ENCODE measurements around the gene EGR1.
A peak's percentile ranks its signal among the peaks of the same experiment; 100 is the strongest.
"Not testable (repeated sequence)": the region's sequence is repeated elsewhere in the genome, so short reads cannot be mapped to it uniquely, and the experiment has no call there.

The EGR1 gene

GRCh38 chr5:138472353-138472752 is 7.1 kb downstream of the EGR1 start:
- H3K9ac ChIP-seq (ENCODE audit: low read depth, low read length) = 0 out of 2 replicates have a peak overlapping the region, but pooled peaks have one; percentile 15
- no peak overlapping the region for H3K4me3 ChIP-seq (ENCODE audit: low read length)
- 45% methylated on average over 5 of the region's 6 CpGs for whole genome bisulfite sequencing
- no peaks in the 10 kb centered on the region for H3K9me3 ChIP-seq (ENCODE audit: insufficient read depth, low read depth, low read length)
- peaks cover 2% of the 10 kb centered on the region for H3K27me3 ChIP-seq (ENCODE audit: insufficient read depth, low read length)
- H3K36me3 ChIP-seq (ENCODE audit: insufficient read depth, low read length) = no peaks in the 10 kb centered on the region
- H3K27ac ChIP-seq (ENCODE audit: low read depth, low read length) = no peak overlapping the region
- H3K4me1 ChIP-seq (ENCODE audit: insufficient read depth, low read length) = no peaks in the 10 kb centered on the region

DNA sequence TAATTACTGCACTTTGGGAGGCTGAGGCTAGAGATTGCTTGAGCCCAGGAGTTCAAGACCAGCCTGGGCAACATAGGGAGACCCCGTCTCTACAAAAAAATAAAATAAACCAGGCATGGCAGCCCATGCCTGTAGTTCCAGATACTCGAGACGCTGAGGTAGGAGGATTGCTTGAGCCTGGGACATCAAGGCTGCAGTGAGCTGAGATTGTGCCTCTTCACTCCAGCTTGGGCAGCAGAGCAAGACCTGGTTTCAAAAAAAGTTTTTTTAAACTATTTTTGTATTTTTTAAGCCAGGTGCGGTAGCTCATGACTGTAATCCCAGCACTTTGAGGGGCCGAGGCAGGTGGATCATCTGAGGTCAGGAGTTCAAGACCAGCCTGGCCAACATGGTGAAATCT is 7.9 kb downstream of the EGR1 start:
- not testable (repeated sequence) for H3K9ac ChIP-seq (ENCODE audit: low read depth, low read length); H3K27ac ChIP-seq (ENCODE audit: low read depth, low read length); H3K9me3 ChIP-seq (ENCODE audit: insufficient read depth, low read depth, low read length); H3K27me3 ChIP-seq (ENCODE audit: insufficient read depth, low read length); H3K36me3 ChIP-seq (ENCODE audit: insufficient read depth, low read length); H3K4me3 ChIP-seq (ENCODE audit: low read length); H3K4me1 ChIP-seq (ENCODE audit: insufficient read depth, low read length)
- WGBS = 98% methylated on average over 5 of the region's 5 CpGs

GRCh38 chr5:138476918-138477317 is 11.6 kb downstream of the EGR1 start:
- Histone ChIP-seq H3K36me3 (ENCODE audit: insufficient read depth, low read length) (no peaks in the 10 kb centered on the region), H3K9me3 (ENCODE audit: insufficient read depth, low read depth, low read length) (no peaks in the 10 kb centered on the region), H3K27me3 (ENCODE audit: insufficient read depth, low read length) (no peaks in the 10 kb centered on the region), H3K4me1 (ENCODE audit: insufficient read depth, low read length) (no peaks in the 10 kb centered on the region), H3K4me3 (ENCODE audit: low read length) (no peak overlapping the region), H3K27ac (ENCODE audit: low read depth, low read length) (no peak overlapping the region), H3K9ac (ENCODE audit: low read depth, low read length) (no peak overlapping the region)
- 95% methylated on average over 6 of the region's 7 CpGs for WGBS

DNA sequence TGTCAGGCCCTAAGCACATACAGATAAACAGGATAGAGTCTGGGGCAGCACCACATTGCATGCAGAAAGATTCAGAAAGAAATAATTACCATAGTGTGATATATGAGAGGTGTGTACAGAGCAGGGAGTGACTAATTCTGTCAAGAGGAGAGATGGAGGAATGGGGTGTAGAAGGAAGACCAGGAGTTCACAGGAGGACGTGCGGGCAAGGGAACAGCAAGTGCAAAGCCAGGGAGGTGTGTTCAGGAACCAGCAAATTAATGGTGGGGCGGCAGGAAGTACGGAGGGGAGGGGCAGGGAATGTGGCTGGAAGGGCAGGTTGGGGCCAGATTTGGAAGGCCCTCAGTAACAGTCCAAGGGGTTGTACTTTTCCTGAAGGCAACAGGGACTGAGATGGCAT is 17.4 kb downstream of the EGR1 start:
- Histone ChIP-seq H3K27ac (ENCODE audit: low read depth, low read length) (no peak overlapping the region), H3K9ac (ENCODE audit: low read depth, low read length) (no peak overlapping the region), H3K4me3 (ENCODE audit: low read length) (no peak overlapping the region), H3K27me3 (ENCODE audit: insufficient read depth, low read length) (no peaks in the 10 kb centered on the region; the same call in 1 of the 2 replicates), H3K9me3 (ENCODE audit: insufficient read depth, low read depth, low read length) (no peaks in the 10 kb centered on the region), H3K36me3 (ENCODE audit: insufficient read depth, low read length) (no peaks in the 10 kb centered on the region), H3K4me1 (ENCODE audit: insufficient read depth, low read length) (0 out of 2 replicates have a peak, but pooled peaks cover 8% of the 10 kb centered on the region)
- 65% methylated on average over 4 of the region's 4 CpGs for WGBS

- 80% methylated on average over 5 of the region's 5 CpGs for WGBS
Observed at GRCh38 chr5:138488481-138488945, 23.2 kb downstream of the EGR1 start.

GRCh38 chr5:138489683-138490061 is 24.4 kb downstream of the EGR1 start:
- Histone ChIP-seq H3K9me3 (ENCODE audit: insufficient read depth, low read depth, low read length) (no peaks in the 10 kb centered on the region), H3K4me1 (ENCODE audit: insufficient read depth, low read length) (peaks cover 22% of the 10 kb centered on the region), H3K9ac (ENCODE audit: low read depth, low read length) (no peak overlapping the region), H3K27ac (ENCODE audit: low read depth, low read length) (no peak overlapping the region), H3K27me3 (ENCODE audit: insufficient read depth, low read length) (peaks cover 40% of the 10 kb centered on the region), H3K4me3 (ENCODE audit: low read length) (no peak overlapping the region), H3K36me3 (ENCODE audit: insufficient read depth, low read length) (no peaks in the 10 kb centered on the region)
- 79% methylated on average over 5 of the region's 5 CpGs for WGBS

More at GRCh38 chr5:138488481-138488945, 23.2 kb downstream of the EGR1 start:
- Histone ChIP-seq H3K36me3 (ENCODE audit: insufficient read depth, low read length) (no peaks in the 10 kb centered on the region), H3K9ac (ENCODE audit: low read depth, low read length) (no peak overlapping the region), H3K9me3 (ENCODE audit: insufficient read depth, low read depth, low read length) (no peaks in the 10 kb centered on the region), H3K27ac (ENCODE audit: low read depth, low read length) (no peak overlapping the region), H3K4me1 (ENCODE audit: insufficient read depth, low read length) (peaks cover 18% of the 10 kb centered on the region), H3K27me3 (ENCODE audit: insufficient read depth, low read length) (peaks cover 40% of the 10 kb centered on the region), H3K4me3 (ENCODE audit: low read length) (no peak overlapping the region)

- WGBS = 88% methylated on average over 12 of the region's 12 CpGs
- Histone ChIP-seq H3K27ac (ENCODE audit: low read depth, low read length) (no peak overlapping the region), H3K9me3 (ENCODE audit: insufficient read depth, low read depth, low read length) (no peaks in the 10 kb centered on the region), H3K36me3 (ENCODE audit: insufficient read depth, low read length) (no peaks in the 10 kb centered on the region), H3K9ac (ENCODE audit: low read depth, low read length) (no peak overlapping the region), H3K4me1 (ENCODE audit: insufficient read depth, low read length) (peaks cover 22% of the 10 kb centered on the region), H3K4me3 (ENCODE audit: low read length) (peak overlapping the region; percentile 68; the same call in 1 of the 2 replicates), H3K27me3 (ENCODE audit: insufficient read depth, low read length) (peaks cover 40% of the 10 kb centered on the region)
Observed at GRCh38 chr5:138490648-138491283, 25.5 kb downstream of the EGR1 start.

- Histone ChIP-seq H3K4me1 (ENCODE audit: insufficient read depth, low read length) (peaks cover 22% of the 10 kb centered on the region), H3K4me3 (ENCODE audit: low read length) (peak overlapping the region; percentile 68), H3K27me3 (ENCODE audit: insufficient read depth, low read length) (peaks cover 40% of the 10 kb centered on the region), H3K36me3 (ENCODE audit: insufficient read depth, low read length) (no peaks in the 10 kb centered on the region), H3K9ac (ENCODE audit: low read depth, low read length) (peak overlapping the region; percentile 79), H3K27ac (ENCODE audit: low read depth, low read length) (peak overlapping the region; percentile 62; the same call in 1 of the 2 replicates), H3K9me3 (ENCODE audit: insufficient read depth, low read depth, low read length) (no peaks in the 10 kb centered on the region)
- WGBS = 58% methylated on average over 11 of the region's 11 CpGs
Observed at GRCh38 chr5:138491284-138491648, 26.0 kb downstream of the EGR1 start.

GRCh38 chr5:138491669-138492559 is 26.6 kb downstream of the EGR1 start:
- 3% methylated on average over 93 of the region's 93 CpGs for WGBS

DNA sequence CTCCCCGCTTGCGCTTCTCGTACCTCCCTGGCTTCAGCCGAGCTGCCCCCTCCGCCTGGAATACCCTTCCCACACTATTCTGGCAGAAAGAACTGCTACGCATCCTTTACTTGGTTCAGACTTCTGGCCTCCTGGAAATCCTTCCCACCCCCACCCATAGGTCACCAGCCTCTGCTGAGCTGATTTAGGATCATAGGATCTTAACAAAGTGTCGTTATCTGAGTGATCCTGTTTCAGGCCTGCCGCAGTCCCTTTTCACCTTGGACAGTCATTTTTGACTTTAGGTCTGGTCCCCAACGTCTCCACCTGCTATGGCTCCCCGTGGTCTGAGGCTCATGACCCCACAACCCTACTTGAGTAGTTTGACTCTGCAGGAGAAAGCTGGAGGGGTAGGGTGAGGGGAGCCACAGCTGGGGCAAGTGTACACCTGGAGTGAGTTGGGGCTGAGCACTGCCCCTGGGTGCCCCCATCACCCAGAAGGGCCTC is 27.3 kb downstream of the EGR1 start:
- H3K9ac ChIP-seq (ENCODE audit: low read depth, low read length) = peak overlapping the region; percentile 79
- peak overlapping the region; percentile 68 for H3K4me3 ChIP-seq (ENCODE audit: low read length)
- peaks cover 14% of the 10 kb centered on the region for H3K4me1 ChIP-seq (ENCODE audit: insufficient read depth, low read length)
- H3K36me3 ChIP-seq (ENCODE audit: insufficient read depth, low read length) = no peaks in the 10 kb centered on the region
- H3K9me3 ChIP-seq (ENCODE audit: insufficient read depth, low read depth, low read length) = no peaks in the 10 kb centered on the region
- H3K27me3 ChIP-seq (ENCODE audit: insufficient read depth, low read length) = peaks cover 40% of the 10 kb centered on the region
- WGBS = 36% methylated on average over 10 of the region's 10 CpGs
- H3K27ac ChIP-seq (ENCODE audit: low read depth, low read length) = peak overlapping the region; percentile 52; the same call in 1 of the 2 replicates

More at GRCh38 chr5:138491669-138492559, 26.6 kb downstream of the EGR1 start:
- peaks cover 40% of the 10 kb centered on the region for H3K27me3 ChIP-seq (ENCODE audit: insufficient read depth, low read length)
- H3K36me3 ChIP-seq (ENCODE audit: insufficient read depth, low read length) = no peaks in the 10 kb centered on the region
- H3K4me3 ChIP-seq (ENCODE audit: low read length) = peak overlapping the region; percentile 68
- peak overlapping the region; percentile 79 for H3K9ac ChIP-seq (ENCODE audit: low read depth, low read length)
- no peaks in the 10 kb centered on the region for H3K9me3 ChIP-seq (ENCODE audit: insufficient read depth, low read depth, low read length)
- H3K27ac ChIP-seq (ENCODE audit: low read depth, low read length) = peak overlapping the region; percentile 62; the same call in 1 of the 2 replicates
- peaks cover 16% of the 10 kb centered on the region for H3K4me1 ChIP-seq (ENCODE audit: insufficient read depth, low read length)

- H3K9me3 ChIP-seq (ENCODE audit: insufficient read depth, low read depth, low read length) = no peaks in the 10 kb centered on the region
- no peak overlapping the region for H3K4me3 ChIP-seq (ENCODE audit: low read length)
- H3K4me1 ChIP-seq (ENCODE audit: insufficient read depth, low read length) = peaks cover 14% of the 10 kb centered on the region
- peaks cover 22% of the 10 kb centered on the region for H3K27me3 ChIP-seq (ENCODE audit: insufficient read depth, low read length)
- H3K27ac ChIP-seq (ENCODE audit: low read depth, low read length) = no peak overlapping the region
- 91% methylated on average over 6 of the region's 7 CpGs for WGBS
- H3K36me3 ChIP-seq (ENCODE audit: insufficient read depth, low read length) = no peaks in the 10 kb centered on the region
- no peak overlapping the region for H3K9ac ChIP-seq (ENCODE audit: low read depth, low read length)
Observed at GRCh38 chr5:138495351-138495750, 30.1 kb downstream of the EGR1 start.

All from HUES64 (cell line).